VCaP (cell line): ENCODE results near the gene SNTA1.

ENCODE experiments used
- H3K27ac ChIP-seq: fragments of 450-650 bp; 2 replicates; pipeline ENCODE4 v1.5.1; 2017
- CTCF ChIP-seq: fragments of 450-650 bp; conservative IDR thresholded peaks from 2 replicates; pipeline ENCODE4 v1.5.1; 2017; ENCODE audit warnings: mild to moderate bottlenecking, moderate library complexity

The SNTA1 gene

GRCh38 chr20:33404281-33404680 lies 39.3 kb downstream of the SNTA1 start:
- H3K27ac ChIP-seq: no peak overlapping the region
- TF ChIP-seq CTCF: no peak

GRCh38 chr20:33401921-33402369 lies 41.6 kb downstream of the SNTA1 start:
- H3K27ac ChIP-seq: peak overlapping the region; percentile 80
- no peak for TF ChIP-seq CTCF

GRCh38 chr20:33401184-33401920 lies 42.2 kb downstream of the SNTA1 start, which contains the start of gene CDK5RAP1:
Gene CDK5RAP1, minus strand, starts transcription at chr20:33401519. Its CDS starts 4,455 bp downstream, at chr20:33397064.
- no peak for TF ChIP-seq CTCF
- peak within 1 kb of the TSS; percentile 80 for H3K27ac ChIP-seq

GRCh38 chr20:33400812-33401183 lies 42.8 kb downstream of the SNTA1 start:
- TF ChIP-seq CTCF: peak; percentile 72
- peak overlapping the region; percentile 80 for H3K27ac ChIP-seq

- no peak for TF ChIP-seq CTCF
- H3K27ac ChIP-seq: peak overlapping the region; percentile 80; the same call in 1 of the 2 replicates
Measured at GRCh38 chr20:33399924-33400323, 43.6 kb downstream of the SNTA1 start.

- H3K27ac ChIP-seq: no peak overlapping the region
- TF ChIP-seq CTCF: peak; percentile 58
Measured at GRCh38 chr20:33394718-33395117, 48.8 kb downstream of the SNTA1 start.

GRCh38 chr20:33393609-33394008 lies 50.0 kb downstream of the SNTA1 start:
- no peak overlapping the region for H3K27ac ChIP-seq
- no peak for TF ChIP-seq CTCF
